ENCODE results near the gene PTPMT1.
"Not testable (repeated sequence)": the region's sequence is repeated elsewhere in the genome, so short reads cannot be mapped to it uniquely, and the experiment has no call there.

PTPMT1 gene

GRCh38 chr11:47565340-47566148 lies at the start of gene PTPMT1:
Gene PTPMT1, plus strand, starts transcription at chr11:47565599. Its CDS starts 24 bp downstream, at chr11:47565623.
- peak; percentile 62 to 69 for DNase-seq (ENCODE audit: low read depth in 2 of 2)

- no peak for DNase-seq (ENCODE audit: low read depth in 2 of 2)
Observed at GRCh38 chr11:47516155-47516554, 49.2 kb upstream of the PTPMT1 start.

- no peak for DNase-seq (ENCODE audit: low read depth in 2 of 2)
Observed at GRCh38 chr11:47516984-47517853, 48.2 kb upstream of the PTPMT1 start.

GRCh38 chr11:47518212-47518964 lies 47.0 kb upstream of the PTPMT1 start:
- no peak for DNase-seq (ENCODE audit: low read depth in 2 of 2)

- DNase-seq (ENCODE audit: low read depth in 2 of 2): no peak
Observed at GRCh38 chr11:47523490-47524225, 41.7 kb upstream of the PTPMT1 start.

GRCh38 chr11:47524291-47524874 lies 41.0 kb upstream of the PTPMT1 start:
- DNase-seq (ENCODE audit: low read depth in 2 of 2): no peak

GRCh38 chr11:47526032-47526431 lies 39.4 kb upstream of the PTPMT1 start:
- not testable (repeated sequence) for DNase-seq (ENCODE audit: low read depth in 2 of 2)

GRCh38 chr11:47527186-47527585 lies 38.2 kb upstream of the PTPMT1 start:
- no peak for DNase-seq (ENCODE audit: low read depth in 2 of 2)

- no peak for DNase-seq (ENCODE audit: low read depth in 2 of 2)
Observed at GRCh38 chr11:47529951-47530350, 35.4 kb upstream of the PTPMT1 start.

GRCh38 chr11:47530721-47531120 lies 34.7 kb upstream of the PTPMT1 start:
- not testable (repeated sequence) for DNase-seq (ENCODE audit: low read depth in 2 of 2)

GRCh38 chr11:47531666-47532065 lies 33.7 kb upstream of the PTPMT1 start:
- no peak for DNase-seq (ENCODE audit: low read depth in 2 of 2)

- DNase-seq (ENCODE audit: low read depth in 2 of 2): no peak
Observed at GRCh38 chr11:47532597-47533213, 32.7 kb upstream of the PTPMT1 start.

GRCh38 chr11:47533690-47534151 lies 31.7 kb upstream of the PTPMT1 start:
- no peak for DNase-seq (ENCODE audit: low read depth in 2 of 2)

GRCh38 chr11:47534704-47535251 lies 30.6 kb upstream of the PTPMT1 start:
- DNase-seq (ENCODE audit: low read depth in 2 of 2): no peak

- DNase-seq (ENCODE audit: low read depth in 2 of 2): no peak
Observed at GRCh38 chr11:47536915-47537314, 28.5 kb upstream of the PTPMT1 start.

- DNase-seq (ENCODE audit: low read depth in 2 of 2): no peak
Observed at GRCh38 chr11:47538741-47539565, 26.4 kb upstream of the PTPMT1 start.

- DNase-seq (ENCODE audit: low read depth in 2 of 2): no peak
Observed at GRCh38 chr11:47539681-47540039, 25.7 kb upstream of the PTPMT1 start.

GRCh38 chr11:47541070-47541469 lies 24.3 kb upstream of the PTPMT1 start:
- DNase-seq (ENCODE audit: low read depth in 2 of 2): no peak

GRCh38 chr11:47545298-47545697 lies 20.1 kb upstream of the PTPMT1 start:
- DNase-seq (ENCODE audit: low read depth in 2 of 2): no peak

All from stimulated activated CD8-positive, alpha-beta memory T cell treated with anti-CD3 and anti-CD28 coated beads, Interleukin-2, amount 100 ng/mL, for 48 hours (primary cell).